Dermis blood vessel endothelial cell (primary cell): Measurements from ENCODE around the gene LUZP1. TPM values are rescaled to one million over a fixed set of nuclear protein-coding genes. Genes with fewer than 3 reads are reported as not detected.

ENCODE experiments used
- DNase-seq: peaks from one replicate; pipeline ENCODE4 v3.0.0; 2010
- total RNA-seq: library from RNA; depleted of rRNA; stranded (reverse); fragments of >200 nt; gene quantifications from 2 replicates; pipeline ENCODE4 v1.2.3, GENCODE V29; 2014

LUZP1 gene
- total RNA-seq, 1 donor from 2014 or later = 51.9 TPM

- DNase-seq = no peak
These were observed 19.8 kb upstream of the LUZP1 start for GRCh38 chr1:23188434-23188884.

GRCh38 chr1:23187637-23188036 is 19.0 kb upstream of the LUZP1 start:
- no peak for DNase-seq

GRCh38 chr1:23185381-23185780 is 16.7 kb upstream of the LUZP1 start:
- no peak for DNase-seq

- DNase-seq = peak; percentile 69
These were observed 15.7 kb upstream of the LUZP1 start for GRCh38 chr1:23184212-23184934.

- DNase-seq = no peak
These were observed 11.2 kb upstream of the LUZP1 start for GRCh38 chr1:23179862-23180261.

GRCh38 chr1:23178950-23179349 is 10.3 kb upstream of the LUZP1 start:
- DNase-seq = peak; percentile 70

GRCh38 chr1:23178414-23178813 is 9.8 kb upstream of the LUZP1 start:
- DNase-seq = no peak

- DNase-seq = peak; percentile 96
These were observed 9.1 kb upstream of the LUZP1 start for GRCh38 chr1:23177438-23178380.

- DNase-seq = no peak
These were observed 8.4 kb upstream of the LUZP1 start for GRCh38 chr1:23177031-23177430.

GRCh38 chr1:23174426-23175110 is 5.9 kb upstream of the LUZP1 start:
- DNase-seq = no peak

- DNase-seq = no peak
These were observed 2.6 kb upstream of the LUZP1 start for GRCh38 chr1:23171181-23171755.

GRCh38 chr1:23169727-23170335 is 1.2 kb upstream of the LUZP1 start:
- peak; percentile 98 for DNase-seq

- no peak for DNase-seq
These were observed 529 bp upstream of the LUZP1 start for GRCh38 chr1:23169195-23169575.

GRCh38 chr1:23168079-23168444 is 594 bp downstream of the LUZP1 start:
- peak; percentile 61 for DNase-seq

GRCh38 chr1:23167353-23168078 is 1.1 kb downstream of the LUZP1 start:
- peak; percentile 50 for DNase-seq

- no peak for DNase-seq
These were observed 1.8 kb downstream of the LUZP1 start for GRCh38 chr1:23166854-23167253.

GRCh38 chr1:23163395-23163794 is 5.3 kb downstream of the LUZP1 start:
- DNase-seq = no peak

- no peak for DNase-seq
These were observed 8.4 kb downstream of the LUZP1 start for GRCh38 chr1:23159963-23160877.

- no peak for DNase-seq
These were observed 11.7 kb downstream of the LUZP1 start for GRCh38 chr1:23156940-23157339.

GRCh38 chr1:23152966-23153684 is 15.5 kb downstream of the LUZP1 start:
- DNase-seq = no peak
